Motor neuron (in vitro differentiated cells): Measurements from ENCODE around the gene SHMT2. TPM values are rescaled to one million over a fixed set of nuclear protein-coding genes. Genes with fewer than 3 reads are reported as not detected.
"Not testable (repeated sequence)": the region's sequence is repeated elsewhere in the genome, so short reads cannot be mapped to it uniquely, and the experiment has no call there.

Experiments used
- ATAC-seq, 8 experiments: fragments of 200-7000 bp; cut with Tn5 transposase; replicated peaks in 6 of 8; 2 replicates each; pipeline ENCODE4 v1.8.0; 2021; ENCODE audit warnings: mild to moderate bottlenecking in 8 of 8, moderate library complexity in 8 of 8
- H3K27ac ChIP-seq, 2 donors: fragments of 250-450 bp; sonication (Bioruptor Pico); 2 replicates each; pipeline ENCODE4 v1.9.0; 2021; ENCODE audit warnings: antibody characterized with exemption in 2 of 2, mild to moderate bottlenecking in 2 of 2, moderate library complexity in 1 of 2
- H3K4me1 ChIP-seq, 2 donors: fragments of 250-450 bp; sonication (Bioruptor Pico); replicated peaks in 1 of 2; 2 replicates each; pipeline ENCODE4 v1.6.1; 2021; ENCODE audit warnings: antibody characterized with exemption in 2 of 2, mild to moderate bottlenecking in 2 of 2, moderate library complexity in 1 of 2
- H3K4me3 ChIP-seq, 5 donors: fragments of 250-450 bp; sonication (Bioruptor Pico); 2 replicates each; pipeline ENCODE4 v1.9.0; 2021; ENCODE audit warnings: antibody characterized with exemption in 5 of 5, mild to moderate bottlenecking in 5 of 5, moderate library complexity in 4 of 5
- WGBS, 10 experiments: fragments of 450-650 bp; shearing (Covaris generic); methylation state at CpG; one replicate each; pipeline ENCODE4 v1.0.0; 2022; 5-methylcytosine and 5-hydroxymethylcytosine counted together
- in situ Hi-C, 9 experiments: fragments of 400-800 bp; cut with MboI; loops; one replicate each; pipeline ENCODE4 v1.15.0; 2021; ENCODE audit warnings: low sequenced_read_pairs in 9 of 9, low pct_unique_long_range_greater_than_20kb in 2 of 9; ENCODE audit not compliant: unreplicated experiment in 9 of 9
- total RNA-seq, 8 experiments: library from RNA; unstranded; fragments of 300-600 nt; gene quantifications; 2 replicates each; pipeline versions ENCODE4 v1.2.3 to v1.2.4, GENCODE V29; 2022

SHMT2 gene
- total RNA-seq, 8 experiments from 2014 or later, result 72.9 to 187 (median 120) TPM

DNA sequence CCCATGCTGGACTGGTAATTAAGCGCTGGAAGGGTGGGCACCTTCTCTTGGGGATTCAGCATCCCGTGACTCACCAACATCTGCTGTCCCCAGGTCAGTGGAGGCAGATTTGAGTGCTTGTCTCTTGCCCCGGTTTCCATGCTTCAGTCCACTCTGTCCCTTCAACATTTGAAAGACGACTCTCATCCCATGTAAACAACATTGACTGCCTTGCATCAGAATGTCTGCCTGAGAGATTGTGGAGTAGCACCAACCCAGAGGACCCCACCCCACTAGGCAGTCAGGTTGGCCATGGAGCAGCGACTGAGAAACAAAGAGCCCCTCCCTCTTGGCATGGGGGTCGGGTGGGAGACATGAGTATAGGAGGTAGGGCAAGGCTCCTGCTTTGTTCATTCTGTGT, 26.4 kb downstream of the SHMT2 start:
- 67 to 100% (median 100%) methylated on average over 1 to 3 of the region's 6 CpGs; no CpG with 5 or more reads in 4 of the 10 experiments for WGBS, 10 experiments
- in situ Hi-C loops, result no loop called here
- Histone ChIP-seq H3K27ac (no peak overlapping the region), H3K4me1 (peaks cover 0 to 3% of the 10 kb centered on the region in 2 donors), H3K4me3 (no peak overlapping the region)
- ATAC-seq, result no peak

DNA sequence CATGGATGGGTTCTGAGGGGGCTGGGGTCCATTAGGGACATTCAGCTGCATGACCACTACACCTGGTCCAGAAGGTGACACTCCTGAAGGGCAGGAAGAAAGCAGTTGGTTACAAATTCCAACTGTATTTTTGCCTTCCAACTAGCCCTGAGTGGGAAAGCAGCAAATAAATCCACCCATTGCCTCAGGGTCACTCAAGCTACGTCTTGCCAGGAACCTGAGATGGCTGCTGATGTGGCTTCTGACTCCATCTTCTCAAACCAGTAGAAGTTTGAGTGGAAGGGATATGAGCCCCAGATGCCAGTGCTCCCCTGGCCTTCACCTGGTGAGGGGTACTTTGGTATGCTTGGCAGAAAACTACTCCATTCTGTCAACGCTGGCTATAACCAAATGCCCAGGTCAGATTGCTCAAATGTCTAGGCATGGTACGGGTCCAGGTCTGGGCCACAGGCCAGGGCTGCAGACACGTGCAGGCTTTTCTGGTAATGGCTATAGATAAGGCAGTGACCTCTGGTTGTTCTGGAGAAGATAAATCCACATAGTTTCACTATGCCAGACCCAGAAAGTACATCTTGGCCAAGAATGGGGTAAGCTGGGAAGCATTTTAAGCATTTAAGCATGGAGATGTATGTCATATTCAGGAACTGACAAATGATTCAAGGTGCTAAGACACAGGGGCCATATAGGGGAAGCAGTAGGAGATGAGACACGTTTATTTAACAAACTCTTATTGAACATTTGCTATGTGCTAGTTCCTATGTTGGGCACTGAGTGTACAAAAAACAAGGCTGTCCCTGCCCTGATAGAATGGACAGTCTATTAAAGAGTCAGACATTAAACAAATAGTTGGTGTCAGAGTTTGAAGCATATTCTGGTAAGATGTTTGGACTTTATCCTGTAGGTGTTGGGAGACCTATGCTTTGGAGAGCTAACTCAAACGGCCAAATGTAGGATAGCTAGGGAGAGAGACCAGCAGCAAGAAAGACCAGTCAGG, 29.8 kb downstream of the SHMT2 start:
- Histone ChIP-seq H3K27ac (no peak overlapping the region), H3K4me1 (peaks cover 13 to 20% of the 10 kb centered on the region in 2 donors), H3K4me3 (no peak overlapping the region)
- in situ Hi-C loops, result no loop called here
- no peak for ATAC-seq
- 37 to 100% (median 93%) methylated on average over 1 to 5 of the region's 6 CpGs; no CpG with 5 or more reads in 1 of the 10 experiments for WGBS, 10 experiments

DNA sequence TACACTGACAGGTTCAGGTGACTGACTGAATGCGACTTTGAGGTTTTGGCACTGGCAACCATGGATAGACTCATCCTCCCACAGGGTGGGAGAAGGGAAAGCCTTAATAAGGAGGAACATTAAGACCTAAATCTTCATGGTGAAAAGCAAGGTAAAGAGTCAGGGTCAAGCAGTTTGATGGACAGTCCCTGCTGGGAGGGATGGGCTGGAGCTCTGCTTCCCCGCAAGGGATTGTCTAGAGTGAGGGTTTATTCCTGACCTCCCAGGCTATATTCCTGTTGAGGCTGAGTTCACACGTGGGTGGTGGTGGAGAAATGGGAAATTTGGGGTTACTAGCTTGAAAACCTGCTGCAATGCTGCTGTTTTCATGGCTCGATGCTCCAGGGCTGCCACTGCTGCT, 30.9 kb downstream of the SHMT2 start:
- Histone ChIP-seq H3K27ac (no peak overlapping the region), H3K4me3 (no peak overlapping the region), H3K4me1 (peaks cover 13 to 20% of the 10 kb centered on the region in 2 donors)
- 40 to 100% (median 100%) methylated on average over 1 to 4 of the region's 4 CpGs; no CpG with 5 or more reads in 1 of the 10 experiments for WGBS, 10 experiments
- in situ Hi-C loops, result no loop called here
- no peak for ATAC-seq

DNA sequence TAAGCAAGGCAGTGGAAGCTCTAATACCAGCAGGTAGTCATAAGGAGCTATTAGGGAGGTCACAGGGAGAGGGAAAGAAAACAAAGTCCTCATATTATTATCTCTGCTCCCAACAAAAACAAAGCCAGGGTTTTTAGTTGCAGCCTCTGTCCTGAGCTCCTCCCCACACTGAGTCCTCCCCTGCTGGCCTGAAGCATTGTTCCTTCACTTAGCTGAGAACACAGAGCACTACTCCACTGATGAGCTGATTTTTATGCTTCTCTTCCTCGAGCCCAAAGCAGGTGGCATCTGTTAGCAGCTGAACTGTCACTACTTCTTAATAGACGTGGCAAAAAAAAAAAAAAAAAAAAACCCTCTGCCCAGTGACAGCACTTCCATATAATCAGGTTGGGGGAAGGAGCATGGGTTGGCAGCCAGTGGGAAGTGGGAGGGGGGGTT, 31.9 kb downstream of the SHMT2 start:
- peak in 5 of 8 experiments; percentile 62 to 97 (median 86) for ATAC-seq
- H3K4me1 ChIP-seq, result peaks cover 13 to 20% of the 10 kb centered on the region in 2 donors
- 0 to 50% (median 0%) methylated on average over 1 to 2 of the region's 2 CpGs; no CpG with 5 or more reads in 6 of the 10 experiments for whole genome bisulfite sequencing, 10 experiments
- in situ Hi-C loops, result no loop called here
- H3K4me3 ChIP-seq, result no peak overlapping the region
- no peak overlapping the region for H3K27ac ChIP-seq

DNA sequence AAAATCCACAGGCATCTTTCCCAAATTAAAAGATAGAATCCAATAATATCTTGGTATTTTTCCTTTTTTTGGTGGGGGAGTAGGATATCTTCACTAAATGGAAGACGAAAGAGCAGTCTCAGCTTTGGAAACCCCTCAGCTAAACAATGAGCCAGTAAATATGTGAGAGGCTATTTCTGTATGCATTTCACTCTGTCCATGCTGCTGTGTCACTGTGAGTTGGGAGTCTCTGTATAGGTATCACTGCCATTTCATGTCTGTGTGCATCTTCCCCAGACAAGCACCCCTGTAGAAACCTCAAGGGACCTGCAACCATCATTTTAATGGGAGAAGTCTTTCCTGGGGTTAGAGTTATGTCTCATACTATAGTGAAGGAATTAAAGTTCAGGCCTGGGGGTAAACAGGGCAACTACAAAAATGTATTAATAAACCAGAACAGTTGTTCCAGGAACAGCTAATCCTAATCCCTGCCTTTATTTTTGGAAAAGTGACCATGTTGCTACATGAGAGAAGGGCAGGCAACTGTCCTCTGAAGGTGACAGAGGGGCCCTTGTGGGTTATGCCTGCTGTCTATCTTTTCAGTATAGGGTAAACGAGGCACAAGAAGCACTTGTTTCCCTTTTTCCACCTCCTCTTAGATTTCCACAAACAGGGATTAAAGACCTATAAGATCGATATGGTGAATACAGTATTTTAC, 32.8 kb downstream of the SHMT2 start:
- 67 to 100% (median 86%) methylated on average over 1 to 3 of the region's 3 CpGs; no CpG with 5 or more reads in 2 of the 10 experiments for WGBS, 10 experiments
- ATAC-seq, result peak in 4 of 8 experiments; percentile 21 to 47 (median 38)
- H3K4me3 ChIP-seq, result no peak overlapping the region
- in situ Hi-C loops, result no loop called here
- H3K4me1 ChIP-seq, result peaks cover 13 to 20% of the 10 kb centered on the region in 2 donors
- no peak overlapping the region for H3K27ac ChIP-seq

DNA sequence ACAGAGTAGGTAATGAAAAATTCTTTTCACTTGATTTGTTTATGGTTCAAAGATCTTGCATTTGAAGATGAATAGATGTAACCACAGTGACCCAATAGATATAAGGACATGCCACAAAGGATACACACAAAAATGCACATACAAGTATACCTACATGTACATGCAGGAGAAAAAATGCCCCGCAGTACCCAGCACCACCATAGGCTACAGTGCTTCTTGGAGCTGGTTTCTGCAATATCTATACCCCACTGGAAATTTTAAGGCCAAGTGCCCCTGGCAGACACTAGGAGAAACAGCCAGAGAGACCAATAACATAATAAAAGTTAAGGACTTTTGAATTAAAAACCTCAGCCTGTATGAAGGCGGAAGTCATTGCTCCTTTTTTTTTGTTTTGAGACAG, 33.6 kb downstream of the SHMT2 start:
- in situ Hi-C loops, result no loop called here
- no peak for ATAC-seq
- H3K27ac ChIP-seq, result no peak overlapping the region

DNA sequence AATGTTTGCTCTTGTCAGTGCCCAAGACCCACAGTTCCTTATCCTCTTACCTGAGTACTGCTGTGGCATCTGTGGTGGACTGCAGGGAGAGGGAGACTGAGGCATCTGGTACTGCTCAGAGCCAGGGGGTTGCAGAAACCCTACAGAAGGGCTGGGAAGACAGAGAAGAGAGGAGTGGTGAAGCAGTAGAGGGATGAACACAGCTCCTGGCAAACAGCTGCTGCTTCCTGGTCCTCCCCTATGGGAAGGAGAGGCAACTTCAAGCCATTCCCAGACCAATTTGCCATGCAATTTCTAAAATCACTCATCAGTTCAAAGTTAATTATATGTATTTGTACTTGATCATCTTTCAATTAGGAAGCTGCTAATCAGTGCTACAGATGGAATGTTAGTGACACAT, 37.2 kb downstream of the SHMT2 start:
- Histone ChIP-seq H3K4me3 (no peak overlapping the region), H3K4me1 (peaks cover 9 to 10% of the 10 kb centered on the region in 2 donors), H3K27ac (no peak overlapping the region)
- in situ Hi-C loops, result no loop called here
- ATAC-seq, result no peak

More for the DNA sequence above, 33.6 kb downstream of the SHMT2 start:
- 40 to 100% (median 87%) methylated on average over 1 to 2 of the region's 2 CpGs; no CpG with 5 or more reads in 2 of the 10 experiments for WGBS, 10 experiments
- Histone ChIP-seq H3K4me1 (peaks cover 13 to 20% of the 10 kb centered on the region in 2 donors), H3K4me3 (no peak overlapping the region)

DNA sequence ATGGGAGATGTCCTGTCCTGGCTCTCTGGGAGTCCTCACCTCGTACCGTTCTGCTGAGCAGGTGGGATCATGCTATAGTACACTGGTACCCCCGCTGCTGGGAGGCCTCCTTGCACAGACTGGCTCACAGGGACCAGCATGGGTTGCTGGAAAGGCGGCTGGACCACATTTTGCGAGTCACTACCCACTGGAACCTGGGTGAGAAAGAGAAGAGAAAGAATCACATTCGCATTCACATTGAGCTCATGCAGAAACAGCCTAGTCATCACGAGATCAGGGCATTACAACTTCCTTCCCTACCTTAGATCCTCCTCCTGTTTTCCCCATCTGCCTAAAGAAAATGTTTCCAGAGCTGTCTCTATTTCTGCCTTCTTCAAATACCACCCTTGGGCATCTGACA, 38.8 kb downstream of the SHMT2 start:
- peak in 2 of 8 experiments; percentile 72 to 76 for ATAC-seq
- Histone ChIP-seq H3K4me3 (no peak overlapping the region), H3K4me1 (no peaks in the 10 kb centered on the region), H3K27ac (no peak overlapping the region)
- in situ Hi-C loops, result no loop called here
- 20 to 95% (median 70%) methylated on average over 1 to 6 of the region's 7 CpGs; no CpG with 5 or more reads in 2 of the 10 experiments for WGBS, 10 experiments

DNA sequence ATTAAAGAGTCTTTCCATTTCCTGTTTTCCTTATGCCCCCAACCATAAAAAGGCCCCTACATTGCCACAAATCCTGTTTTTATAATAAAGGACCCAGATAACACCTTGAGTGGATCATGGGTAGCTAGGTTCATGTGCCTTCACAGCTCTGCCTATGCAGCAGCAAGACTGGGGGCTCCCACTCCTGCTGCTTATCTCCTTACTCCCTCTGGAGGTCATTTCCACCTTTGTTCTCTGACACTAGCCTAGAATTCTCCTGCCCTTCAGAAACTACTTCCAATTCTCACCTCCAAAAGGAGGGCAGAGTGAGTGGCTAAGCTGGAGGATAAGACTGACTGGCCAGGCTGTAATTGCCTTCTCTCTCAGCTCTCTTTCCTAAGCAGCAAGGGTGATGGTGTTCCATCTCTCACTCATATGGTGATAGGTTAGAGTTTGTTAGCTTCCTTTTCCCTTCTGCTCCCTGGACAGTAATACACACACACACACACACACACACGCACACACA, 41.5 kb downstream of the SHMT2 start:
- H3K27ac ChIP-seq, result no peak overlapping the region
- no peaks in the 10 kb centered on the region for H3K4me1 ChIP-seq
- H3K4me3 ChIP-seq, result no peak overlapping the region
- ATAC-seq, result no peak
- in situ Hi-C loops, result no loop called here
- 100% methylated on average over 1 of the region's 1 CpG; no CpG with 5 or more reads in 8 of the 10 experiments for WGBS, 10 experiments

DNA sequence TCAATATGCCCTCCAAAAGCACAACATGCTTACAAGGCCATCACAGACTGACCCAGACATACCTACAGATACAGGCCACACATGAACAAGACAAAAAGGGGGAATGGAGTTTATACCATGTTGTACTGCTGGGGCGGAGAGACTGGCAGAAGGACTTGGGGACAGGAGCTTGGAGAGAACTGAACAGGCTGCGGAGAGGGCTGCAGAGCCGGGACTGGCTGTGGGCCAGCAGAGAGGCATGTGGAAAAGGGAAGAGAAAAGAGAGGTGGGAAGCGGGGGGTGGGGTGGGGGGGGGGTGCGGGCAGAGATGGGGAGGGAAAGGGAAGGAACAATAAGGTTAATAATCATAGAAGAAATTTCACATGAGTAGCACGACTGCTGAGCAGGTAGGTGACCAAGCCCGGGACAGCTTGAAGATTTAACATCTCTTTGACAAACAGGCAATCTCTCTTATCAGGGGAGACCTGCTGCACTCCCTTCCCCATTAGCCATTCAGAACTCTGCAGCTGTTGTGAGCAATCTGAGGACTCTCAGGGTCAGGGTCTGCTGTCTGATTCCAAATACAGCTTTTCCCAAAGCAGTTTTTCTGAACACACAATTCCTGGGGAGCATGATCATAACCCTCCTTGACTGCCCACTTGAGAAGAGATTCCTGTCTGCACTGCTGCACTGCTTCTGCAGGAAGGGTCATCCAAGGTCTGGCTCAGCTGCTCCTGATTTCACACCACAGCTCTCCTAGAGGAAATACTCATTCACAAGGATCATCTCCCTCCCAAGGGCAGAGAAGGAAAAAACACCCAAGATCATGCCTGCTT, 43.0 kb downstream of the SHMT2 start:
- WGBS, 10 experiments, result 67 to 100% (median 100%) methylated on average over 1 to 2 of the region's 7 CpGs; no CpG with 5 or more reads in 5 of the 10 experiments
- Histone ChIP-seq H3K4me3 (no peak overlapping the region), H3K27ac (no peak overlapping the region), H3K4me1 (no peaks in the 10 kb centered on the region)
- in situ Hi-C loops, result no loop called here
- ATAC-seq, result no peak

DNA sequence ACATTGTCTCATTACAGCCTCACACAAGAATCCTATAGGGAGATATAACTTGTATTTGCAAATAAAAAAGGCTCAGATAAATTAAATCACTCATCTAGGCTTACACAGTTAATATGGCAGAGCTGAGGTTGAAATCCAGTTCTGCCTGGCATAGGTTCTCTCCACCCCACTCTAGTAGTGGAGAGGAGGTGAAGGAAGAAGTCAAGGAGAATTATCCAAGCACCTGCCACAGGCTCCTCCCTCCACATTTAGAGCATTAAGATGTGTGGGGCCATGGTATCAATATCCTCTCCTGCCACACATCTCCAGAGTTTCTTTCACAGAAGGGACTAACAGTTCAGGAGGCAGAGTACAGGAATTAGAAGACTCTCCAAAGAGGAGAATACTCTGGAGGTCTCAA, 44.0 kb downstream of the SHMT2 start:
- no peak for ATAC-seq
- H3K4me1 ChIP-seq, result no peaks in the 10 kb centered on the region
- H3K4me3 ChIP-seq, result no peak overlapping the region
- H3K27ac ChIP-seq, result no peak overlapping the region
- in situ Hi-C loops, result no loop called here

DNA sequence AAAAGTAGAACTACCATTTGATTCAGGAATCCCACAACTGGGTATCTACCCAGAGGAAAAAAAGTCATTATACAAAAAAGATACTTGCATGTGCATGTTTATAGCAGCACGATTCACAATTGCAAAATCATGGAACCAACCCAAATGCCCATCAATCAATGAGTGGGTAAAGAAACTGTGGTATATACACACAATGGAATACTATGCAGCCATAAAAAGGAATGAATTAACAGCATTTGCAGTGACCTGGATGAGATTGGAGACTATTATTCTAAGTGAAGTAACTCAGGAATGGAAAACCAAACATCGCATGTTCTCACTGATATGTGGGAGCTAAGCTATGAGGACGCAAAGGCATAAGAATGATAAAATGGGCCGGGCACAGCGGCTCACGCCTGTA, 46.7 kb downstream of the SHMT2 start:
- WGBS, 10 experiments, result 94 to 100% (median 100%) methylated on average over 1 to 5 of the region's 6 CpGs; no CpG with 5 or more reads in 2 of the 10 experiments
- ATAC-seq, in situ Hi-C loops: not testable (repeated sequence)

More for the DNA sequence above, 46.7 kb downstream of the SHMT2 start:
- H3K4me3 ChIP-seq, H3K27ac ChIP-seq, H3K4me1 ChIP-seq: not testable (repeated sequence)
